IMR-90 (cell line): ENCODE data around the gene MGAT5B. TPM values are rescaled to one million over a fixed set of nuclear protein-coding genes. Genes with fewer than 3 reads are reported as not detected.

Source experiments
- ATAC-seq: fragments of 200-7000 bp; cut with Tn5 transposase; 2 replicates; pipeline ENCODE4 v1.9.1; 2020; ENCODE audit warnings: low read depth, mild to moderate bottlenecking, moderate library complexity
- BruUV-seq: library from RNA; stranded (reverse); fragments of 400-500 nt; replicated peaks from 2 replicates; lab custom pipeline; 2021; lab: Mats Ljungman, UMichigan
- CTCF ChIA-PET: fragments of 300-600 bp; formaldehyde crosslinking; extraction: SDS; loops from one replicate; lab custom pipeline; 2021; ENCODE audit warnings: antibody characterized with exemption; lab: Yijun Ruan, JAX
- POLR2A ChIA-PET: fragments of 300-600 bp; sonication (Branson Sonifier 250); formaldehyde crosslinking; loops from one replicate; lab custom pipeline; 2022; ENCODE audit warnings: antibody characterized with exemption; ENCODE audit not compliant: unreplicated experiment; lab: Charles Lee
- DNase-seq: peaks from one replicate; pipeline ENCODE4 v3.0.0; 2013
- H2AFZ ChIP-seq: replicated peaks from 2 replicates; pipeline ENCODE3; 2013; ENCODE audit warnings: low read length, mild to moderate bottlenecking; ENCODE audit not compliant: poor library complexity
- H2AK5ac ChIP-seq: 2 replicates; pipeline ENCODE4 v1.6.1; 2013; ENCODE audit warnings: low read depth, low read length, inconsistent platforms
- H2AK9ac ChIP-seq: replicated peaks from 2 replicates; pipeline ENCODE3; 2013; ENCODE audit warnings: mild to moderate bottlenecking, low read depth, low read length, moderate library complexity; ENCODE audit not compliant: poor library complexity
- H2BK120ac ChIP-seq: 2 replicates; pipeline ENCODE4 v1.6.1; 2013; ENCODE audit warnings: low read depth, low read length, inconsistent platforms
- H2BK15ac ChIP-seq: 3 replicates; pipeline ENCODE4 v1.6.1; 2013; ENCODE audit warnings: low read depth, low read length, inconsistent platforms
- H2BK20ac ChIP-seq: 2 replicates; pipeline ENCODE4 v1.6.1; 2013; ENCODE audit warnings: low read depth, mild to moderate bottlenecking, inconsistent platforms, low read length, moderate library complexity
- H2BK5ac ChIP-seq: 2 replicates; pipeline ENCODE4 v1.6.1; 2013; ENCODE audit warnings: mild to moderate bottlenecking, low read depth, low read length, inconsistent platforms; ENCODE audit not compliant: poor library complexity, severe bottlenecking
- H3K14ac ChIP-seq: replicated peaks from 2 replicates; pipeline ENCODE4 v1.6.1; 2013; ENCODE audit warnings: low read depth, low read length, inconsistent platforms
- H3K18ac ChIP-seq: 2 replicates; pipeline ENCODE4 v1.6.1; 2013; ENCODE audit warnings: low read depth, low read length, control low read depth
- H3K23ac ChIP-seq: 2 replicates; pipeline ENCODE4 v1.6.1; 2013; ENCODE audit warnings: low read depth, low read length, inconsistent platforms
- H3K27ac ChIP-seq: 2 replicates; pipeline ENCODE4 v1.5.1; 2013; ENCODE audit warnings: mild to moderate bottlenecking, control low read depth, low read length; ENCODE audit not compliant: insufficient read depth
- H3K27me3 ChIP-seq: 2 replicates; pipeline ENCODE4 v1.6.1; 2013; ENCODE audit warnings: low read length; ENCODE audit not compliant: control insufficient read depth, insufficient read depth
- H3K36me3 ChIP-seq: 2 replicates; pipeline ENCODE4 v1.6.1; 2013; ENCODE audit warnings: low read length, mixed read lengths; ENCODE audit not compliant: control insufficient read depth, insufficient read depth
- H3K4ac ChIP-seq: 2 replicates; pipeline ENCODE4 v1.6.1; 2013; ENCODE audit warnings: low read depth, low read length, inconsistent platforms
- H3K4me1 ChIP-seq: 2 replicates; pipeline ENCODE4 v1.6.1; 2013; ENCODE audit warnings: low read length, mixed read lengths; ENCODE audit not compliant: control insufficient read depth, insufficient read depth
- H3K4me2 ChIP-seq: 2 replicates; pipeline ENCODE4 v1.6.1; 2013; ENCODE audit warnings: low read depth, mild to moderate bottlenecking, control low read depth, low read length, moderate library complexity
- H3K4me3 ChIP-seq: 2 replicates; pipeline ENCODE4 v1.5.1; 2013; ENCODE audit warnings: low read depth, mild to moderate bottlenecking, control low read depth, low read length, moderate library complexity; ENCODE audit not compliant: insufficient read depth
- H3K56ac ChIP-seq: 2 replicates; pipeline ENCODE4 v1.6.1; 2013; ENCODE audit warnings: low read length, inconsistent platforms; ENCODE audit not compliant: insufficient read depth; ENCODE audit errors: extremely low read depth
- H3K79me1 ChIP-seq, 2 experiments: 2 replicates each; pipeline ENCODE4 v1.6.1; 2013; ENCODE audit warnings: low read length in 2 of 2, inconsistent platforms in 1 of 2, low read depth in 1 of 2
- H3K9ac ChIP-seq: 2 replicates; pipeline ENCODE4 v1.6.1; 2013; ENCODE audit warnings: low read depth, low read length, control low read depth
- H3K9me1 ChIP-seq: 2 replicates; pipeline ENCODE4 v1.6.1; 2013; ENCODE audit warnings: low read length, inconsistent platforms; ENCODE audit not compliant: insufficient read depth
- H3K9me3 ChIP-seq: 2 replicates; pipeline ENCODE4 v1.6.1; 2013; ENCODE audit warnings: low read length; ENCODE audit not compliant: control insufficient read depth, insufficient read depth
- H4K20me1 ChIP-seq: 2 replicates; pipeline ENCODE4 v1.6.1; 2013; ENCODE audit warnings: low read length, inconsistent platforms; ENCODE audit not compliant: insufficient read depth
- H4K5ac ChIP-seq: 2 replicates; pipeline ENCODE4 v1.6.1; 2013; ENCODE audit warnings: mild to moderate bottlenecking, low read depth, low read length, control low read depth
- H4K8ac ChIP-seq, 2 experiments: 2 replicates each; pipeline ENCODE4 v1.6.1; 2013; ENCODE audit warnings: low read depth in 2 of 2, low read length in 2 of 2, control low read depth in 1 of 2, inconsistent platforms in 1 of 2
- H4K91ac ChIP-seq: 2 replicates; pipeline ENCODE4 v1.6.1; 2013; ENCODE audit warnings: low read depth, low read length, inconsistent platforms; ENCODE audit not compliant: insufficient read depth
- BHLHE40 ChIP-seq: fragments of 150-350 bp; IDR thresholded peaks from 2 replicates; pipeline ENCODE4 v1.6.1; 2016; ENCODE audit warnings: mild to moderate bottlenecking, low read depth, low read length
- CEBPB ChIP-seq: IDR thresholded peaks from 2 replicates; pipeline ENCODE4 v1.6.1; 2012; ENCODE audit warnings: low read depth, low read length, improper control_type of control experiment
- FOS ChIP-seq: fragments of 150-350 bp; IDR thresholded peaks from 2 replicates; pipeline ENCODE4 v1.6.1; 2016; ENCODE audit warnings: low read depth, low read length
- MAFK ChIP-seq: IDR thresholded peaks from 2 replicates; pipeline ENCODE4 v1.6.1; 2012; ENCODE audit warnings: low read depth, low read length, improper control_type of control experiment
- MAZ ChIP-seq: IDR thresholded peaks from 2 replicates; pipeline ENCODE4 v1.6.1; 2012; ENCODE audit warnings: low read depth, mild to moderate bottlenecking, low read length, improper control_type of control experiment, moderate library complexity, borderline replicate concordance
- MXI1 ChIP-seq: IDR thresholded peaks from 2 replicates; pipeline ENCODE4 v1.6.1; 2012; ENCODE audit warnings: low read depth, mild to moderate bottlenecking, low read length, moderate library complexity, borderline replicate concordance
- NFE2L2 ChIP-seq: fragments of 150-350 bp; IDR thresholded peaks from 2 replicates; pipeline ENCODE4 v1.6.1; 2016; ENCODE audit warnings: low read depth, mild to moderate bottlenecking, low read length
- POLR2A ChIP-seq: IDR thresholded peaks from 2 replicates; pipeline ENCODE4 v1.6.1; 2012; ENCODE audit warnings: mild to moderate bottlenecking, low read depth, low read length
- RAD21 ChIP-seq: IDR thresholded peaks from 2 replicates; pipeline ENCODE4 v1.6.1; 2012; ENCODE audit warnings: low read length, improper control_type of control experiment
- RFX5 ChIP-seq: IDR thresholded peaks from 2 replicates; pipeline ENCODE4 v1.8.0; 2012; ENCODE audit warnings: low read depth, mild to moderate bottlenecking, low read length, moderate library complexity
- SMC3 ChIP-seq: fragments of 150-350 bp; IDR thresholded peaks from 2 replicates; pipeline ENCODE4 v1.6.1; 2016; ENCODE audit warnings: low read depth, mild to moderate bottlenecking, antibody characterized with exemption, low read length, moderate library complexity
- WGBS, 2 experiments: methylation state at CpG; one replicate each; pipeline versions ENCODE4 v1.1.5 to v1.1.7; 2013; ENCODE audit warnings: missing lambda C conversion rate in 2 of 2; ENCODE audit not compliant: insufficient read length in 1 of 2; ENCODE audit errors: extremely low coverage in 2 of 2; 5-methylcytosine and 5-hydroxymethylcytosine counted together
- dilution Hi-C: fragments of 300-500 bp; cut with HindIII; formaldehyde crosslinking; loops from one replicate; pipeline ENCODE4 v1.14.3; 2018; ENCODE audit warnings: low sequenced_read_pairs; ENCODE audit not compliant: unreplicated experiment
- in situ Hi-C: fragments of 300-500 bp; cut with MboI; formaldehyde crosslinking; loops from 3 replicates; pipeline ENCODE4 v1.14.3; 2019; ENCODE audit warnings: low sequenced_read_pairs, inconsistent platforms, mixed read lengths
- intact Hi-C: fragments of 100-400 bp; cut with micrococcal nuclease; formaldehyde crosslinking; loops from 2 replicates; pipeline ENCODE4 v1.10.0; 2022
- polyA plus RNA-seq, 3 experiments: library from polyadenylated mRNA; depleted of rRNA; stranded (reverse); fragments of >200 nt; gene quantifications; 2 replicates each; pipeline ENCODE4 v1.2.3, GENCODE V29; 2012; ENCODE audit warnings: low replicate concordance in 1 of 3
- total RNA-seq: library from RNA; depleted of rRNA; stranded (reverse); fragments of >200 nt; gene quantifications from 2 replicates; pipeline ENCODE4 v1.2.3, GENCODE V29; 2012
- TF ChIP-seq, protein P1 (sequence below): fragments of 150-350 bp; IDR thresholded peaks from 2 replicates; pipeline ENCODE4 v1.6.1; 2017; ENCODE audit warnings: mild to moderate bottlenecking, antibody characterized with exemption, low read length, low read depth
- TF ChIP-seq, protein P2 (sequence below): fragments of 150-350 bp; IDR thresholded peaks from 2 replicates; pipeline ENCODE4 v1.6.1; 2016; ENCODE audit warnings: low read depth, mild to moderate bottlenecking, low read length, moderate library complexity, borderline replicate concordance

MGAT5B gene
- total and polyA plus RNA-seq, 2 of the 4 experiments (the other 2 are of a cell fraction), result 0.54 to 2.0 TPM

DNA sequence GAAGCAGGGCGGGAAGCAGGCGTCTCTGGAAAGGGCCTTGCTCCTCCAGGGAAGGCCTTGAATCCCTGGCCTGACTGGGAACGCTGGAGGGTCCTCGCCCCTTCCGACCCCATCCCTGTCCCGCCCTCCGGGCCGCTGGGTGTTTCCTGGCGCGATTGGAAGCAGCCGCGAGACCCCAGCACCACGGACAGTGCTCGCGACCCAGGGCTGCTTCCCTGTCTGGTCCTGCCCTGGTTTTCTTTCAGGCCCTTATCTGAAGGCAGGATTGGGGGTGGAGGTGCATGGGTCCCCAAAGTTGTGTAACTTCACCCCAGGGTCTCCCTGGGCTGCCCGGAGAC is 2.1 kb downstream of the MGAT5B start (continued):
- TF ChIP-seq, protein P1, sequence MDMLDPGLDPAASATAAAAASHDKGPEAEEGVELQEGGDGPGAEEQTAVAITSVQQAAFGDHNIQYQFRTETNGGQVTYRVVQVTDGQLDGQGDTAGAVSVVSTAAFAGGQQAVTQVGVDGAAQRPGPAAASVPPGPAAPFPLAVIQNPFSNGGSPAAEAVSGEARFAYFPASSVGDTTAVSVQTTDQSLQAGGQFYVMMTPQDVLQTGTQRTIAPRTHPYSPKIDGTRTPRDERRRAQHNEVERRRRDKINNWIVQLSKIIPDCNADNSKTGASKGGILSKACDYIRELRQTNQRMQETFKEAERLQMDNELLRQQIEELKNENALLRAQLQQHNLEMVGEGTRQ, result no peak

DNA sequence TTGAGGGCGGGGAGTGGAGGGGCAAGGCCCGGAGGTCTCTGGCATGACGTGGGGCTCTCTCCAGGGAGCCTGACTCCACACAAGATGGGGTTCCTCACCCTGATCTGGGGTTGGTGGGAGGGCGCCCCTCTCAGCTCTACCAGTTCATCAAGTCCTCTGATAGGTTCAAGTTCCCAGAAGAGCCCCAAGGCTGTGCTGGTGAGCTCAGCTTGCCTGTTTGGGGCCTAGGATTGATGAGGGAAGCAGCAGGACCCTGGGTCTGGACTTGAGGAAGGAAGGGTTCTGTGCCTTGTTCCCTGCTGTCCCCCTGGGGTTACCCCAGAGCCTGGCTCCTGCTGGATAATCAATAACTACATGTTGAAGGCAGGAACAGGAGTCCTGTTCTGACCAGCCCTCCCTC is 3.5 kb downstream of the MGAT5B start:
- no peaks in the 10 kb centered on the region; the same call in 1 of the 2 replicates for H3K9me3 ChIP-seq
- H3K4me3 ChIP-seq, result no peak overlapping the region
- H4K20me1 ChIP-seq, result peaks cover 9% of the 10 kb centered on the region
- no peak for DNase-seq
- peak overlapping the region; percentile 52; the same call in 1 of the 2 replicates for H2AK5ac ChIP-seq
- 0 out of 3 replicates have a peak overlapping the region, but pooled peaks have one; percentile 31 for H2BK15ac ChIP-seq
- H3K4me1 ChIP-seq, result peaks cover 30% of the 10 kb centered on the region
- H3K18ac ChIP-seq, result no peak overlapping the region
- no peak overlapping the region for H3K14ac ChIP-seq
- no CpG with 5 or more reads among the region's 4 CpGs for WGBS, 2 experiments
- H2BK120ac ChIP-seq, result peak overlapping the region; percentile 63
- no peak overlapping the region for H4K5ac ChIP-seq
- no peak overlapping the region for H3K23ac ChIP-seq
- peaks cover 0 to 7% of the 10 kb centered on the region in 2 experiments; a peak in 1 of 4 replicates for H3K79me1 ChIP-seq
- H4K8ac ChIP-seq, result no peak overlapping the region
- peak overlapping the region; percentile 6 for H2BK5ac ChIP-seq
- H2AK9ac ChIP-seq, result peak overlapping the region; percentile 7
- intact Hi-C loops (no loop called here), dilution Hi-C loops (no loop called here), in situ Hi-C loops (loop anchor here (25.0 kb wide), 1 partner anchor 366 kb away; no protein-coding TSS in a partner anchor)
- H2AFZ ChIP-seq, result peak overlapping the region; percentile 73
- peak overlapping the region; percentile 46 for H3K4ac ChIP-seq
- ChIA-PET CTCF (interaction anchor here (1.4 kb wide), 1 partner anchor 185 kb away, joined by 6 read pairs; no protein-coding TSS in a partner anchor), POLR2A (no interaction called here)
- ATAC-seq, result no peak
- no TSS peak for BruUV-seq
- no peaks in the 10 kb centered on the region for H3K36me3 ChIP-seq
- no peak overlapping the region; the same call in 1 of the 2 replicates for H3K4me2 ChIP-seq
- H4K91ac ChIP-seq, result peak overlapping the region; percentile 53; the same call in 1 of the 2 replicates
- H2BK20ac ChIP-seq, result 0 out of 2 replicates have a peak overlapping the region, but pooled peaks have one; percentile 20
- peaks cover 14% of the 10 kb centered on the region for H3K27me3 ChIP-seq
- H3K56ac ChIP-seq, result no peak overlapping the region
- peaks cover 26% of the 10 kb centered on the region for H3K9me1 ChIP-seq
- no peak overlapping the region for H3K9ac ChIP-seq
- H3K27ac ChIP-seq, result 0 out of 2 replicates have a peak overlapping the region, but pooled peaks have one; percentile 3
- TF ChIP-seq POLR2A (no peak), BHLHE40 (no peak), RFX5 (no peak), RAD21 (no peak), MXI1 (no peak), CEBPB (no peak), FOS (no peak), SMC3 (no peak), NFE2L2 (no peak), MAZ (no peak), MAFK (no peak)
- TF ChIP-seq, protein P2, sequence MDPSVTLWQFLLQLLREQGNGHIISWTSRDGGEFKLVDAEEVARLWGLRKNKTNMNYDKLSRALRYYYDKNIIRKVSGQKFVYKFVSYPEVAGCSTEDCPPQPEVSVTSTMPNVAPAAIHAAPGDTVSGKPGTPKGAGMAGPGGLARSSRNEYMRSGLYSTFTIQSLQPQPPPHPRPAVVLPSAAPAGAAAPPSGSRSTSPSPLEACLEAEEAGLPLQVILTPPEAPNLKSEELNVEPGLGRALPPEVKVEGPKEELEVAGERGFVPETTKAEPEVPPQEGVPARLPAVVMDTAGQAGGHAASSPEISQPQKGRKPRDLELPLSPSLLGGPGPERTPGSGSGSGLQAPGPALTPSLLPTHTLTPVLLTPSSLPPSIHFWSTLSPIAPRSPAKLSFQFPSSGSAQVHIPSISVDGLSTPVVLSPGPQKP, result no peak
- TF ChIP-seq, protein P1, result no peak
